Endodermal cell (in vitro differentiated cells): ENCODE results near the gene KLF7. TPM values are rescaled to one million over a fixed set of nuclear protein-coding genes. Genes with fewer than 3 reads are reported as not detected.

ENCODE experiments used
- DNase-seq: peaks from one replicate; pipeline ENCODE4 v3.0.0-alpha.2; 2017
- H3K27ac ChIP-seq: 2 replicates; pipeline ENCODE4 v1.5.1; 2013; ENCODE audit warnings: mild to moderate bottlenecking, low read depth, low read length, moderate library complexity
- H3K27me3 ChIP-seq: 2 replicates; pipeline ENCODE4 v1.6.1; 2013; ENCODE audit warnings: mild to moderate bottlenecking, low read length, moderate library complexity; ENCODE audit not compliant: insufficient read depth, control insufficient read depth, poor library complexity, severe bottlenecking
- H3K36me3 ChIP-seq: 2 replicates; pipeline ENCODE4 v1.7.0; 2013; ENCODE audit warnings: mild to moderate bottlenecking, low read length, moderate library complexity; ENCODE audit not compliant: control insufficient read depth, insufficient read depth
- H3K4me1 ChIP-seq: one replicate; pipeline ENCODE4 v1.7.0; 2013; ENCODE audit warnings: low read length; ENCODE audit not compliant: control insufficient read depth, insufficient read depth
- H3K4me3 ChIP-seq: 2 replicates; pipeline ENCODE4 v1.5.1; 2013; ENCODE audit warnings: mild to moderate bottlenecking, low read length, moderate library complexity
- H3K9ac ChIP-seq: 2 replicates; pipeline ENCODE4 v1.6.1; 2013; ENCODE audit warnings: mild to moderate bottlenecking, low read length, moderate library complexity; ENCODE audit not compliant: poor library complexity, severe bottlenecking; ENCODE audit errors: extremely low read depth
- H3K9me3 ChIP-seq: 2 replicates; pipeline ENCODE4 v1.6.1; 2013; ENCODE audit warnings: mild to moderate bottlenecking, low read length, moderate library complexity; ENCODE audit not compliant: control insufficient read depth
- H3K27ac Mint-ChIP-seq: 2 replicates; pipeline ENCODE4 v1.8.0; 2020; ENCODE audit warnings: mixed read lengths
- H3K27me3 Mint-ChIP-seq: 2 replicates; pipeline ENCODE4 v1.8.0; 2021; ENCODE audit warnings: mild to moderate bottlenecking, mixed read lengths; ENCODE audit not compliant: insufficient read depth
- H3K36me3 Mint-ChIP-seq: 2 replicates; pipeline ENCODE4 v1.8.0; 2020; ENCODE audit warnings: low read depth, mixed read lengths
- H3K4me1 Mint-ChIP-seq: 2 replicates; pipeline ENCODE4 v1.8.0; 2020; ENCODE audit warnings: mixed read lengths
- H3K4me3 Mint-ChIP-seq: 2 replicates; pipeline ENCODE4 v1.8.0; 2020; ENCODE audit warnings: mild to moderate bottlenecking, moderate library complexity, mixed read lengths
- H3K9me3 Mint-ChIP-seq: 2 replicates; pipeline ENCODE4 v1.8.0; 2020; ENCODE audit warnings: mild to moderate bottlenecking, mixed read lengths
- WGBS, 2 experiments: methylation state at CpG; one replicate each; pipeline versions ENCODE4 v1.1.5 to v1.1.7; 2013; ENCODE audit warnings: missing lambda C conversion rate in 2 of 2, mixed read lengths in 1 of 2; ENCODE audit not compliant: insufficient coverage in 1 of 2, insufficient read length in 1 of 2; 5-methylcytosine and 5-hydroxymethylcytosine counted together
- total RNA-seq, 2 donors: library from RNA; stranded (reverse); fragmentation: NEBNext Ultra II Directional in 1 of 2; extraction: Animal tissue kit (Norgen Biotek cat#: 25700) in 1 of 2; gene quantifications; 2 replicates in 1 of 2; 3 replicates in 1 of 2; pipeline ENCODE4 v1.2.1, GENCODE V29; 2021
- TF ChIP-seq, protein P1 (sequence below): fragments of 200-600 bp; sonication (generic); conservative IDR thresholded peaks from 2 replicates; pipeline ENCODE4 v1.5.0; 2021; ENCODE audit warnings: antibody characterized with exemption, mild to moderate bottlenecking

The KLF7 gene
- total RNA-seq, 2 donors from 2014 or later: 27.4 to 27.8 TPM

DNA sequence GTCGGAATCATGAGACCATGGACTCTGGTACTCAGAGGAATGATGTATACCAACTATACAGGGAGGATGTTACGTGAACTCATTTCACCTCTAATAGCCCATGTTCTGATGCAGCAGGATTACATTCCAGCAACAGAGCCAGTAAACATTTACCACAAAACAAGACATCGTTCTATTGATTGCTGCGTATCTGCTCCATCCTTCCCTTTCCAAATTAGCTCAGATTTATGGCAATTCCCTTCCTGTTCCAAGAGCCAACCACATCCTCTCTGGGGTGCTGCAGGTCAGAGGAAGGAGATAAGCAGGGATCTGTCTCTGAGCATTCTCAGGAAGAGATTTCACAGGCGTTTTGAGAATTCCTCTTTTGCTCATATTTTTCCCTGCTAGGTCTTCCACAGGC is 98.3 kb downstream of the KLF7 start:
- no peak overlapping the region for H3K27ac Mint-ChIP-seq
- peaks cover 8% of the 10 kb centered on the region for H3K4me1 Mint-ChIP-seq
- H3K9me3 Mint-ChIP-seq: no peaks in the 10 kb centered on the region

DNA sequence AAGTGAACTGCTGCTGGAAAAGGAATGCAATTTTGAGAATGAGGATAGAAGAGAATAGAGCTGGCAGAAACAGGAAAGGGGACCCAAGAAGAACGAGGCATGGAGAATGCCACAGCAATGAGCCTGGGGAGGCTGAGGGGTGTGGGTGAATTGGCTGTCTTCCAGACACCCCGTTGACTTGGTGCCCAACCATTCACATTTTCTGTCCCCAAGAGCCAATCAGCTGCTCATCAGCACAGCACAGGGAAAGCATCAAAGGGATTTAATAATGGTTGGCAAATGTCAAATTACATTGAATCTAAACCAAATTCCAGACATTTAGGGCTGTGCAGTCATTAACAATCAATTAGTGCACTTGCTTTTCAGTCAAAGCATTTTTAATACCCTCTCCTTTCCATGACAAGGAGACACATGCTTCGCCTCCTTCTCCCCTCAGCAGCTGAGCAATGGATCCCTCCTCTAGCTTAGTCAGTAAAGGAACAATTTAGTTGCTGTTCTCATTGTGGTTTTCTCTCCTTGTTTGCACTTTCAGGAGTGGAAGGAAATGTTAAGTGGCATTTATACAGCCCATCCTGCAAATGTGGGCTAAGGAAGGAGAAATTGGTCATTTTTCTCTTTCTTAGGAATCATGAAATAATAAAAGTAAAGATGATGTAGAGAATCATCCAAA is 98.8 kb downstream of the KLF7 start:
- no peaks in the 10 kb centered on the region for H3K36me3 Mint-ChIP-seq
- H3K4me1 Mint-ChIP-seq: peaks cover 8% of the 10 kb centered on the region
- Histone ChIP-seq H3K9ac (no peak overlapping the region), H3K4me1 (peaks cover 6% of the 10 kb centered on the region), H3K27me3 (no peaks in the 10 kb centered on the region), H3K9me3 (no peaks in the 10 kb centered on the region), H3K27ac (no peak overlapping the region), H3K36me3 (no peaks in the 10 kb centered on the region), H3K4me3 (no peak overlapping the region)
- no peak overlapping the region for H3K4me3 Mint-ChIP-seq
- no peaks in the 10 kb centered on the region for H3K27me3 Mint-ChIP-seq
- no peak for DNase-seq
- no peak overlapping the region for H3K27ac Mint-ChIP-seq
- H3K9me3 Mint-ChIP-seq: no peaks in the 10 kb centered on the region
- TF ChIP-seq, protein P1, sequence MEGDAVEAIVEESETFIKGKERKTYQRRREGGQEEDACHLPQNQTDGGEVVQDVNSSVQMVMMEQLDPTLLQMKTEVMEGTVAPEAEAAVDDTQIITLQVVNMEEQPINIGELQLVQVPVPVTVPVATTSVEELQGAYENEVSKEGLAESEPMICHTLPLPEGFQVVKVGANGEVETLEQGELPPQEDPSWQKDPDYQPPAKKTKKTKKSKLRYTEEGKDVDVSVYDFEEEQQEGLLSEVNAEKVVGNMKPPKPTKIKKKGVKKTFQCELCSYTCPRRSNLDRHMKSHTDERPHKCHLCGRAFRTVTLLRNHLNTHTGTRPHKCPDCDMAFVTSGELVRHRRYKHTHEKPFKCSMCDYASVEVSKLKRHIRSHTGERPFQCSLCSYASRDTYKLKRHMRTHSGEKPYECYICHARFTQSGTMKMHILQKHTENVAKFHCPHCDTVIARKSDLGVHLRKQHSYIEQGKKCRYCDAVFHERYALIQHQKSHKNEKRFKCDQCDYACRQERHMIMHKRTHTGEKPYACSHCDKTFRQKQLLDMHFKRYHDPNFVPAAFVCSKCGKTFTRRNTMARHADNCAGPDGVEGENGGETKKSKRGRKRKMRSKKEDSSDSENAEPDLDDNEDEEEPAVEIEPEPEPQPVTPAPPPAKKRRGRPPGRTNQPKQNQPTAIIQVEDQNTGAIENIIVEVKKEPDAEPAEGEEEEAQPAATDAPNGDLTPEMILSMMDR: no peak
- WGBS, 2 experiments: 90% methylated on average over 3 of the region's 3 CpGs; no CpG with 5 or more reads in 1 of the 2 experiments

More for the DNA sequence above, 98.3 kb downstream of the KLF7 start:
- Mint-ChIP-seq H3K36me3 (no peaks in the 10 kb centered on the region), H3K27me3 (no peaks in the 10 kb centered on the region), H3K4me3 (no peak overlapping the region)
- no peaks in the 10 kb centered on the region for H3K36me3 ChIP-seq
- H3K4me3 ChIP-seq: no peak overlapping the region
- no peaks in the 10 kb centered on the region for H3K9me3 ChIP-seq
- H3K27me3 ChIP-seq: no peaks in the 10 kb centered on the region
- DNase-seq: no peak
- H3K4me1 ChIP-seq: peaks cover 6% of the 10 kb centered on the region
- WGBS, 2 experiments: 85% methylated on average over 3 to 5 of the region's 5 CpGs
- H3K9ac ChIP-seq: no peak overlapping the region
- no peak overlapping the region for H3K27ac ChIP-seq
- TF ChIP-seq, protein P1: no peak

DNA sequence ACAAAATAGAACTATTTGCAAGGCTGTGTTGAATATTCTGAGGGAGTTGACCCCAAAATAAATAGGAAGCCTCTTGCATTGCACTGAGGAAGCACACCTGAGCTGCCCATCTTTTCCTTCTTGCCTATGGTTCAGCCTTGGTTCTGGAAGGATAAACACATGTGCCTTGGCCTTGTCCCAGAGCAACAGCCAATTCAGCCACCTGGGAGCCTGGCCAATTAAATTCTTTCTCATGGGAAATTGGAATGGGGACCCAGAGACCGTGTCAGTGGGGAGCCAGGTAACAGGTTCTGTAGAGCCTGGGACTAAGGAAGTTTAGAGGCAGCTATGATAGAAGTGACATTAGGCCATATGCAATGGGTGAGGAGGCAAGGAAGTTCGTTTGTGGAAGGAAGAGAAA is 99.6 kb downstream of the KLF7 start:
- no peaks in the 10 kb centered on the region for H3K27me3 ChIP-seq
- no peak overlapping the region for H3K27ac ChIP-seq
- no peak overlapping the region for H3K4me3 ChIP-seq
- no peaks in the 10 kb centered on the region for H3K9me3 Mint-ChIP-seq
- peaks cover 6% of the 10 kb centered on the region for H3K4me1 ChIP-seq
- H3K27ac Mint-ChIP-seq: no peak overlapping the region
- H3K36me3 Mint-ChIP-seq: no peaks in the 10 kb centered on the region
- H3K9ac ChIP-seq: no peak overlapping the region
- TF ChIP-seq, protein P1: no peak
- WGBS, 2 experiments: 80 to 86% methylated on average over 1 to 2 of the region's 2 CpGs
- H3K27me3 Mint-ChIP-seq: no peaks in the 10 kb centered on the region
- no peaks in the 10 kb centered on the region for H3K36me3 ChIP-seq
- no peaks in the 10 kb centered on the region for H3K9me3 ChIP-seq
- no peak overlapping the region for H3K4me3 Mint-ChIP-seq
- peaks cover 8% of the 10 kb centered on the region for H3K4me1 Mint-ChIP-seq
- no peak for DNase-seq
